Measurements from ENCODE around the gene DCANP1. TPM values are rescaled to one million over a fixed set of nuclear protein-coding genes. Genes with fewer than 3 reads are reported as not detected.

The DCANP1 gene
- total and polyA plus RNA-seq, 2 experiments from 2014 or later: not detected

GRCh38 chr5:135465391-135466122, 18.4 kb upstream of the DCANP1 start:
- Histone ChIP-seq H3K9me3 (ENCODE audit: low read depth) (no peaks in the 10 kb centered on the region), H4K20me1 (ENCODE audit: insufficient read depth, poor library complexity, severe bottlenecking) (no peaks in the 10 kb centered on the region), H2AFZ (no peak overlapping the region), H3K27me3 (peaks cover 74% of the 10 kb centered on the region), H3K79me2 (no peaks in the 10 kb centered on the region), H3K4me2 (no peak overlapping the region), H3K9me2 (replicated peaks; ENCODE audit: insufficient read depth) (no peaks in the 10 kb centered on the region), H3K4me3 (no peak overlapping the region), H3K4me1 (ENCODE audit: insufficient read depth) (no peaks in the 10 kb centered on the region), H3K36me3 (replicated peaks; ENCODE audit: insufficient read depth, low read depth) (no peaks in the 10 kb centered on the region), H3K27ac (no peak overlapping the region)
- 68% methylated on average over 12 of the region's 12 CpGs for WGBS (ENCODE audit: low lambda C conversion rate, missing lambda C conversion rate)
- no peak for TF ChIP-seq CTCF (IDR thresholded peaks at IDR 0.05; ENCODE audit: poor library complexity)
- no peak for TF ChIP-seq EZH2phosphoT487 (IDR thresholded peaks at IDR 0.05; ENCODE audit: low read depth, severe bottlenecking, unreplicated experiment)
- no peak for TF ChIP-seq EZH2 (IDR thresholded peaks at IDR 0.05; ENCODE audit: borderline replicate concordance)
- DNase-seq (ENCODE audit: low spot score): no peak

GRCh38 chr5:135462304-135462703, 15.2 kb upstream of the DCANP1 start:
- H3K4me1 ChIP-seq (ENCODE audit: insufficient read depth): no peaks in the 10 kb centered on the region
- no peaks in the 10 kb centered on the region for H3K79me2 ChIP-seq
- H3K27me3 ChIP-seq: peaks cover 42% of the 10 kb centered on the region
- H3K9me3 ChIP-seq (ENCODE audit: low read depth): no peaks in the 10 kb centered on the region
- WGBS (ENCODE audit: low lambda C conversion rate, missing lambda C conversion rate): 20% methylated on average over 6 of the region's 6 CpGs
- no peaks in the 10 kb centered on the region for H3K36me3 ChIP-seq (replicated peaks; ENCODE audit: insufficient read depth, low read depth)
- peak; percentile 58 for TF ChIP-seq CTCF (IDR thresholded peaks at IDR 0.05; ENCODE audit: poor library complexity)
- TF ChIP-seq EZH2phosphoT487 (IDR thresholded peaks at IDR 0.05; ENCODE audit: low read depth, severe bottlenecking, unreplicated experiment): no peak
- no peak for TF ChIP-seq EZH2 (IDR thresholded peaks at IDR 0.05; ENCODE audit: borderline replicate concordance)
- peak; percentile 78 for DNase-seq (ENCODE audit: low spot score)
- no peak overlapping the region for H2AFZ ChIP-seq
- no peak overlapping the region for H3K4me3 ChIP-seq
- H3K4me2 ChIP-seq: no peak overlapping the region
- H3K9me2 ChIP-seq (replicated peaks; ENCODE audit: insufficient read depth): no peaks in the 10 kb centered on the region
- H4K20me1 ChIP-seq (ENCODE audit: insufficient read depth, poor library complexity, severe bottlenecking): no peaks in the 10 kb centered on the region
- H3K27ac ChIP-seq: no peak overlapping the region

- no peak overlapping the region for H2AFZ ChIP-seq
- H3K9me2 ChIP-seq (replicated peaks; ENCODE audit: insufficient read depth): no peaks in the 10 kb centered on the region
These were observed 14.5 kb upstream of the DCANP1 start for GRCh38 chr5:135461481-135462151.

More at GRCh38 chr5:135461481-135462151, 14.5 kb upstream of the DCANP1 start:
- Histone ChIP-seq H3K27me3 (peaks cover 35% of the 10 kb centered on the region), H3K4me3 (no peak overlapping the region), H3K79me2 (no peaks in the 10 kb centered on the region), H3K4me2 (no peak overlapping the region), H3K27ac (no peak overlapping the region), H3K9me3 (ENCODE audit: low read depth) (no peaks in the 10 kb centered on the region), H3K36me3 (replicated peaks; ENCODE audit: insufficient read depth, low read depth) (no peaks in the 10 kb centered on the region), H3K4me1 (ENCODE audit: insufficient read depth) (no peaks in the 10 kb centered on the region), H4K20me1 (ENCODE audit: insufficient read depth, poor library complexity, severe bottlenecking) (no peaks in the 10 kb centered on the region)
- 86% methylated on average over 7 of the region's 7 CpGs for WGBS (ENCODE audit: low lambda C conversion rate, missing lambda C conversion rate)
- TF ChIP-seq EZH2phosphoT487 (IDR thresholded peaks at IDR 0.05; ENCODE audit: low read depth, severe bottlenecking, unreplicated experiment) (no peak), CTCF (IDR thresholded peaks at IDR 0.05; ENCODE audit: poor library complexity) (no peak), EZH2 (IDR thresholded peaks at IDR 0.05; ENCODE audit: borderline replicate concordance) (no peak)
- DNase-seq (ENCODE audit: low spot score): no peak
